Caco-2 (cell line): ENCODE data around the gene JADE3. TPM values are rescaled to one million over a fixed set of nuclear protein-coding genes. Genes with fewer than 3 reads are reported as not detected.
A peak's percentile ranks its signal among the peaks of the same experiment; 100 is the strongest.

ENCODE experiments used
- BruUV-seq: library from RNA; stranded (reverse); fragments of 400-500 nt; replicated peaks from 2 replicates; lab custom pipeline; 2021; lab: Mats Ljungman, UMichigan
- CTCF ChIA-PET: fragments of 300-600 bp; sonication (Branson Sonifier 250); formaldehyde crosslinking; loops from one replicate; lab custom pipeline; 2022; ENCODE audit warnings: antibody characterized with exemption; lab: Charles Lee
- POLR2A ChIA-PET: fragments of 300-600 bp; sonication (Branson Sonifier 250); formaldehyde crosslinking; loops from one replicate; lab custom pipeline; 2022; ENCODE audit warnings: antibody characterized with exemption; lab: Charles Lee
- DNase-seq, 2 experiments: peaks; one replicate each; pipeline versions ENCODE4 v3.0.0 to v3.0.0-alpha.2; 2020 to 2022
- H3K27me3 ChIP-seq: replicated peaks from 2 replicates; pipeline ENCODE4 v1.6.0; 2011; ENCODE audit warnings: low read length; ENCODE audit not compliant: control insufficient read depth, insufficient read depth
- H3K36me3 ChIP-seq: 2 replicates; pipeline ENCODE4 v1.5.1; 2011; ENCODE audit warnings: low read length; ENCODE audit not compliant: control insufficient read depth, insufficient read depth
- H3K4me1 ChIP-seq: fragments of 250-450 bp; sonication (Bioruptor Pico); 2 replicates; pipeline ENCODE4 v1.5.1; 2020; ENCODE audit warnings: mild to moderate bottlenecking
- H3K4me3 ChIP-seq: 2 replicates; pipeline ENCODE4 v1.5.1; 2011; ENCODE audit warnings: low read depth, mild to moderate bottlenecking, control low read depth, low read length
- H3K9me3 ChIP-seq: fragments of 250-450 bp; sonication (Bioruptor Pico); 2 replicates; pipeline ENCODE4 v1.5.1; 2020; ENCODE audit warnings: mild to moderate bottlenecking, moderate library complexity
- H3K27ac Mint-ChIP-seq: one replicate; pipeline ENCODE4 v1.8.0; 2022; ENCODE audit warnings: mixed read lengths; ENCODE audit not compliant: unreplicated experiment
- H3K27me3 Mint-ChIP-seq: one replicate; pipeline ENCODE4 v1.8.0; 2022; ENCODE audit warnings: mixed read lengths; ENCODE audit not compliant: insufficient read depth, unreplicated experiment
- H3K36me3 Mint-ChIP-seq: one replicate; pipeline ENCODE4 v1.8.0; 2022; ENCODE audit warnings: mild to moderate bottlenecking, mixed read lengths; ENCODE audit not compliant: insufficient read depth, unreplicated experiment
- H3K4me1 Mint-ChIP-seq: one replicate; pipeline ENCODE4 v1.8.0; 2022; ENCODE audit warnings: low read depth, mixed read lengths; ENCODE audit not compliant: unreplicated experiment
- H3K4me3 Mint-ChIP-seq: one replicate; pipeline ENCODE4 v1.8.0; 2022; ENCODE audit warnings: mild to moderate bottlenecking, moderate library complexity, mixed read lengths; ENCODE audit not compliant: unreplicated experiment
- H3K9me3 Mint-ChIP-seq: one replicate; pipeline ENCODE4 v1.8.0; 2022; ENCODE audit warnings: mixed read lengths; ENCODE audit not compliant: unreplicated experiment
- intact Hi-C: fragments of 100-400 bp; cut with micrococcal nuclease; formaldehyde crosslinking; loops from one replicate; pipeline ENCODE4 v1.10.0; 2022; ENCODE audit not compliant: unreplicated experiment
- total RNA-seq: library from RNA; stranded (reverse); gene quantifications from 2 replicates; pipeline ENCODE4 v1.2.3, GENCODE V29; 2022
- TF ChIP-seq, protein P1 (sequence below), 2 experiments: fragments of 200-600 bp in 1 of 2; IDR thresholded peaks; 1 replicate in 1 of 2; 2 replicates in 1 of 2; pipeline versions ENCODE4 v1.5.1 to v1.8.0; 2011 to 2022; ENCODE audit warnings: antibody characterized with exemption in 1 of 2, control low read depth in 1 of 2, inconsistent platforms in 1 of 2, low read depth in 1 of 2, low read length in 1 of 2, mild to moderate bottlenecking in 1 of 2, moderate library complexity in 1 of 2; ENCODE audit not compliant: insufficient read depth in 1 of 2, severe bottlenecking in 1 of 2, unreplicated experiment in 1 of 2

JADE3 gene
- total RNA-seq, 1 experiment from 2014 or later = 22.7 TPM

DNA sequence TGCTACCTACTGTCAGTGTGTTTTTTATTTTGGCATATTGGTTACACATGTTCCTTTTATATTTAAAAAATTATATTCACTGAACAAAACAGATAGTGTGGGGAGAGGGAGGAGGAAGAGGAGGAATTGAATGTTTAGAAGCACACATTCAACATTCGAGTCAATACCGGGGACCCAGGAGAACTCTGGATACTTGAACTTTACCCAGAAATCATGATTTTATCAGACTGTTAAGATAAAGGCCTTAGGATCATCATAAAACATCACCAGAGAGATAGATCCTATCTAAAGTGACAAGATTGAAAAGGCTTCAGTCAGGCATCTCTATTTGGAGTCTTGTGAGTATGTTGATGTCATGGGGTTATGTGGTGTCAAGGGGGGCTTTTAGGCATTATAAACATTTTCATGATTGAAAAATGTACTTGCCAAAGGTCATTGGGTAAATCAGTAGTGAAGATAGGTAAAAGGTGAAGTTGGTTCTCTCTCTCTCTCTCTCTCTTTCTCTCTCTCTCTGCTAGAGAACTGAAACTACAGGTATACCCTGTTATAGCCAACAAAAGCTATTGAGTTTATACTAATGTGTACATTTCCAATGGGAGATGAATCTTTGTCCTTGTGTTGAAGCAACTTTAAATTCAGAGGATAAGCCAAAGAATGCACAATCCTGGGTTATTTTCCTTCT is 149.2 kb downstream of the JADE3 start:
- Histone ChIP-seq H3K27me3 (no peaks in the 10 kb centered on the region), H3K36me3 (no peaks in the 10 kb centered on the region), H3K4me3 (no peak overlapping the region), H3K4me1 (peaks cover 50% of the 10 kb centered on the region), H3K9me3 (no peaks in the 10 kb centered on the region)
- TF ChIP-seq, protein P1, sequence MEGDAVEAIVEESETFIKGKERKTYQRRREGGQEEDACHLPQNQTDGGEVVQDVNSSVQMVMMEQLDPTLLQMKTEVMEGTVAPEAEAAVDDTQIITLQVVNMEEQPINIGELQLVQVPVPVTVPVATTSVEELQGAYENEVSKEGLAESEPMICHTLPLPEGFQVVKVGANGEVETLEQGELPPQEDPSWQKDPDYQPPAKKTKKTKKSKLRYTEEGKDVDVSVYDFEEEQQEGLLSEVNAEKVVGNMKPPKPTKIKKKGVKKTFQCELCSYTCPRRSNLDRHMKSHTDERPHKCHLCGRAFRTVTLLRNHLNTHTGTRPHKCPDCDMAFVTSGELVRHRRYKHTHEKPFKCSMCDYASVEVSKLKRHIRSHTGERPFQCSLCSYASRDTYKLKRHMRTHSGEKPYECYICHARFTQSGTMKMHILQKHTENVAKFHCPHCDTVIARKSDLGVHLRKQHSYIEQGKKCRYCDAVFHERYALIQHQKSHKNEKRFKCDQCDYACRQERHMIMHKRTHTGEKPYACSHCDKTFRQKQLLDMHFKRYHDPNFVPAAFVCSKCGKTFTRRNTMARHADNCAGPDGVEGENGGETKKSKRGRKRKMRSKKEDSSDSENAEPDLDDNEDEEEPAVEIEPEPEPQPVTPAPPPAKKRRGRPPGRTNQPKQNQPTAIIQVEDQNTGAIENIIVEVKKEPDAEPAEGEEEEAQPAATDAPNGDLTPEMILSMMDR (IDR thresholded peaks at IDR 0.05; ENCODE audit: insufficient read depth in 1 of 2, low read depth in 1 of 2, low read length in 1 of 2, severe bottlenecking in 1 of 2, unreplicated experiment in 1 of 2) = no peak
- no TSS peak for BruUV-seq
- no peaks in the 10 kb centered on the region for H3K27me3 Mint-ChIP-seq
- POLR2A ChIA-PET = no interaction called here
- H3K4me3 Mint-ChIP-seq = peak overlapping the region; percentile 42
- H3K36me3 Mint-ChIP-seq = no peaks in the 10 kb centered on the region
- peaks cover 26% of the 10 kb centered on the region for H3K4me1 Mint-ChIP-seq
- no peak for DNase-seq
- intact Hi-C loops = loop anchor here (1.0 to 2.0 kb wide), 2 partner anchors 13 to 19 kb away; no protein-coding TSS in a partner anchor
- CTCF ChIA-PET = no interaction called here
- H3K9me3 Mint-ChIP-seq = no peaks in the 10 kb centered on the region
- no peak overlapping the region for H3K27ac Mint-ChIP-seq

DNA sequence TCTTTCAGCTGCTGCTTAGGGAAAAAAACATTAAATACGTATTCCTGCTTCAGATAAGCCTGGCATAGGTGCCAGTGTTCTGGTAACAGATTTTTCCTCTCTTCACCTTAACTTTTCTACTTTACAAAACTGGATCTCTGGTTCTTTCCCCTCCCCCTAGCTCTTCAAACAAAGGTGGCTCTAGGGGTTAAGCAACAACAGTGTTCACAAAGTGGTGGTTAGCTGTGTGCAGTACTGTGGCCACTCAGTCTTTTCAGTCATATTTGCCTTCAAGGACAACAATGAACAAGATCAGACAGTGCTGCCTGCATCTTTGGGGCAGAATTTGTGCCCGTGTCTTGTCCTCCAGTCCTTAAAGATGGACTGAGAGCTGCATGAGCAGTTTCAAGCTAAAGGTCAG is 151.0 kb downstream of the JADE3 start:
- H3K4me3 ChIP-seq = no peak overlapping the region
- POLR2A ChIA-PET = no interaction called here
- peaks cover 22% of the 10 kb centered on the region for H3K4me1 Mint-ChIP-seq

DNA sequence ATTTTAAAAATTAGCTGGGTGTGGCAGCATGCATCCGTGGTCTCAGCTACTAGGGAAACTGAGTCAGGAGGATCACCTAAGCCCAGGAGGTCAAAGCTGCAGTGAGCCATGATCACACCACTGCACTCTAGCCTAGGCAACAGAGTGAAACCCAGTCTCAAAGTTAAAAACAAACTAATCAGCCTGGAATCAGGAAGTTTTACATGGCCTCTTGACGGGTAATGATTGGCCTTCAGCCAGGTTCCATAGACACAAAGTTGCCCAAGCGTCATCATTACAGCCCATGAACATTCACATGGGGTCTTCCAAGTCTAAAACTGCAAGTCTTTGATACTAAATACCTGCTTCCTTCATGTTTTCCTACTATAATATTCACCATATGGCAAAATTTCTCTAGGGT is 156.0 kb downstream of the JADE3 start:
- ChIA-PET POLR2A (no interaction called here), CTCF (no interaction called here)
- H3K4me1 ChIP-seq = no peaks in the 10 kb centered on the region; the same call in 1 of the 2 replicates
- no peaks in the 10 kb centered on the region for H3K27me3 Mint-ChIP-seq
- intact Hi-C loops = no loop called here
- H3K4me3 ChIP-seq = no peak overlapping the region
- no peaks in the 10 kb centered on the region for H3K36me3 ChIP-seq
- H3K4me1 Mint-ChIP-seq = peaks cover 7% of the 10 kb centered on the region
- no peak overlapping the region for H3K27ac Mint-ChIP-seq
- H3K9me3 Mint-ChIP-seq = no peaks in the 10 kb centered on the region
- TF ChIP-seq, protein P1 (IDR thresholded peaks at IDR 0.05; ENCODE audit: insufficient read depth in 1 of 2, low read depth in 1 of 2, low read length in 1 of 2, severe bottlenecking in 1 of 2, unreplicated experiment in 1 of 2) = no peak
- H3K27me3 ChIP-seq = no peaks in the 10 kb centered on the region
- no peaks in the 10 kb centered on the region for H3K9me3 ChIP-seq
- H3K36me3 Mint-ChIP-seq = no peaks in the 10 kb centered on the region
- DNase-seq = no peak
- BruUV-seq = no TSS peak
- H3K4me3 Mint-ChIP-seq = no peak overlapping the region

More for the DNA sequence above, 151.0 kb downstream of the JADE3 start:
- H3K27me3 Mint-ChIP-seq = no peaks in the 10 kb centered on the region
- Histone ChIP-seq H3K27me3 (no peaks in the 10 kb centered on the region), H3K9me3 (no peaks in the 10 kb centered on the region), H3K4me1 (peaks cover 42% of the 10 kb centered on the region), H3K36me3 (no peaks in the 10 kb centered on the region)
- TF ChIP-seq, protein P1 (IDR thresholded peaks at IDR 0.05; ENCODE audit: insufficient read depth in 1 of 2, low read depth in 1 of 2, low read length in 1 of 2, severe bottlenecking in 1 of 2, unreplicated experiment in 1 of 2) = no peak
- CTCF ChIA-PET = no interaction called here
- H3K36me3 Mint-ChIP-seq = no peaks in the 10 kb centered on the region
- H3K4me3 Mint-ChIP-seq = no peak overlapping the region
- no peak overlapping the region for H3K27ac Mint-ChIP-seq
- intact Hi-C loops = no loop called here
- H3K9me3 Mint-ChIP-seq = no peaks in the 10 kb centered on the region
- no peak for DNase-seq
- BruUV-seq = no TSS peak
